SK-N-SH treated with all-trans-retinoic acid at 6 μM for 48 hours (cell line): ENCODE results near the gene AKAP1.

Experiments used
- ATAC-seq: fragments of 200-7000 bp; cut with Tn5 transposase; 3 replicates; pipeline ENCODE4 v1.9.1; 2020; ENCODE audit warnings: mild to moderate bottlenecking, moderate library complexity
- BACH2 ChIP-seq: fragments of 250-450 bp; sonication (Bioruptor Pico); IDR thresholded peaks from 2 replicates; pipeline ENCODE4 v1.9.0; 2021; ENCODE audit warnings: mild to moderate bottlenecking, borderline replicate concordance
- GLIS3 ChIP-seq: fragments of 250-450 bp; sonication (Bioruptor Pico); IDR thresholded peaks from 2 replicates; pipeline ENCODE4 v1.5.0; 2020; ENCODE audit warnings: mild to moderate bottlenecking, moderate library complexity
- ISL1 ChIP-seq: fragments of 250-450 bp; sonication (Bioruptor Pico); IDR thresholded peaks from 2 replicates; pipeline ENCODE4 v2.1.2; 2022; ENCODE audit warnings: mild to moderate bottlenecking, moderate library complexity
- OSR1 ChIP-seq: fragments of 250-450 bp; sonication (Bioruptor Pico); IDR thresholded peaks from 2 replicates; pipeline ENCODE4 v1.8.0; 2022; ENCODE audit warnings: moderate library complexity, mild to moderate bottlenecking, inconsistent platforms
- RARB ChIP-seq: fragments of 250-450 bp; sonication (Bioruptor Pico); IDR thresholded peaks from 2 replicates; pipeline ENCODE4 v1.8.0; 2021; ENCODE audit warnings: mild to moderate bottlenecking, moderate library complexity
- SNAI2 ChIP-seq: fragments of 250-450 bp; sonication (Bioruptor Pico); IDR thresholded peaks from 2 replicates; pipeline ENCODE4 v1.5.0; 2020; ENCODE audit warnings: mild to moderate bottlenecking, moderate library complexity
- TCF4 ChIP-seq: fragments of 250-450 bp; sonication (Bioruptor Pico); IDR thresholded peaks from 2 replicates; pipeline ENCODE4 v1.8.0; 2021; ENCODE audit warnings: mild to moderate bottlenecking, moderate library complexity, borderline replicate concordance
- TOX ChIP-seq: fragments of 250-450 bp; sonication (Bioruptor Pico); IDR thresholded peaks from 2 replicates; pipeline ENCODE4 v1.8.0; 2021; ENCODE audit warnings: mild to moderate bottlenecking, moderate library complexity, borderline replicate concordance
- ZC3H10 ChIP-seq: fragments of 250-450 bp; sonication (Bioruptor Pico); IDR thresholded peaks from 2 replicates; pipeline ENCODE4 v1.5.1; 2021; ENCODE audit warnings: mild to moderate bottlenecking, moderate library complexity
- ZFP30 ChIP-seq: fragments of 450-650 bp; formaldehyde crosslinking; IDR thresholded peaks from 2 replicates; pipeline ENCODE4 v1.5.0; 2022; ENCODE audit warnings: mild to moderate bottlenecking, moderate library complexity
- ZNF565 ChIP-seq: fragments of 450-650 bp; formaldehyde crosslinking; conservative IDR thresholded peaks from 2 replicates; pipeline ENCODE4 v1.5.0; 2020; ENCODE audit warnings: low read depth, mild to moderate bottlenecking, moderate library complexity
- ZNF8 ChIP-seq: fragments of 450-650 bp; formaldehyde crosslinking; IDR thresholded peaks from 2 replicates; pipeline ENCODE4 v1.5.0; 2020; ENCODE audit warnings: mild to moderate bottlenecking, moderate library complexity
- TF ChIP-seq, protein P1 (sequence below): fragments of 250-450 bp; sonication (Bioruptor Pico); IDR thresholded peaks from 2 replicates; pipeline ENCODE4 v1.5.0; 2020; ENCODE audit warnings: mild to moderate bottlenecking, moderate library complexity
- TF ChIP-seq, protein P2 (sequence below): fragments of 250-450 bp; sonication (Bioruptor Pico); IDR thresholded peaks from 2 replicates; pipeline ENCODE4 v1.5.1; 2020; ENCODE audit warnings: low read depth, mild to moderate bottlenecking, moderate library complexity
- TF ChIP-seq, protein P3 (sequence below): fragments of 250-450 bp; sonication (Bioruptor Pico); IDR thresholded peaks from 2 replicates; pipeline ENCODE4 v1.8.0; 2020; ENCODE audit warnings: mild to moderate bottlenecking, moderate library complexity, borderline replicate concordance
- TF ChIP-seq, protein P4 (sequence below): fragments of 250-450 bp; sonication (Bioruptor Pico); IDR thresholded peaks from 2 replicates; pipeline ENCODE4 v1.8.0; 2021; ENCODE audit warnings: low read depth, mild to moderate bottlenecking, moderate library complexity, borderline replicate concordance
- TF ChIP-seq, protein P5 (sequence below): fragments of 250-450 bp; sonication (Bioruptor Pico); IDR thresholded peaks from 2 replicates; pipeline ENCODE4 v1.5.1; 2021; ENCODE audit warnings: mild to moderate bottlenecking, moderate library complexity

The AKAP1 gene

DNA sequence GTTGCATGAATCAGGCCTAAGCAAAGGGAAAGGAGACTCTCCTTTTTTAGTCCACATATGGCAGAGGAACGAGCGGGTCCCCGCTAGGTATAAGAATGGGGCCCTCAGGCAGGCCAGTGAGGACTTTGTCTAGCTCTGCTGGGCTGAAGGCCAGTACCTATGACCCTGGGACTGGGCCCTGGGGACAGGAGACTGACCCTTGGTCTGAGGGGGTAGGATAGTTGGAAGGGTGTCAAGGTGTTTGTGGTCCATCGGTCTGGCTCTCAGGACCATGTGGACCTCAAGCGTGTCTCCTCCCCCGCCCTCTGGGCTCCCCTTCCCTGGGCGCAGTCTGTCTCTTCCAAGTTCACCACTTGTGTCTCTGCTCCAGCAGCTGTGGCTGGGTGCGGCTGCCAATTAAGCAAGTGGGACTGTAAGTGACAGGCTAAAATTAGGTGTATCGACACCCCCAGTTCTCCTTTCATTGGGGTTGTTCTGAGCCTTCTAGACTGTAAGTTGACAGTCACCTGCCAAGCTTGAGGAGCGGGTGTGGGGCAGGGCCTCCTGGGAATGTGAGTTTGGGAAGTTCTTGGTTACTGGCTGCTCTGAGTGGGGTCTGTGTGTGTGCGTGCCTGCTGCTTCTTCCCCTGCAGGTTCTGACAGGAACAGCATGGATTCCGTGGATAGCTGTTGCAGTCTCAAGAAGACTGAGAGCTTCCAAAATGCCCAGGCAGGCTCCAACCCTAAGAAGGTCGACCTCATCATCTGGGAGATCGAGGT is 24.5 kb downstream of the AKAP1 start:
- no peak for ATAC-seq
- TF ChIP-seq, protein P1, sequence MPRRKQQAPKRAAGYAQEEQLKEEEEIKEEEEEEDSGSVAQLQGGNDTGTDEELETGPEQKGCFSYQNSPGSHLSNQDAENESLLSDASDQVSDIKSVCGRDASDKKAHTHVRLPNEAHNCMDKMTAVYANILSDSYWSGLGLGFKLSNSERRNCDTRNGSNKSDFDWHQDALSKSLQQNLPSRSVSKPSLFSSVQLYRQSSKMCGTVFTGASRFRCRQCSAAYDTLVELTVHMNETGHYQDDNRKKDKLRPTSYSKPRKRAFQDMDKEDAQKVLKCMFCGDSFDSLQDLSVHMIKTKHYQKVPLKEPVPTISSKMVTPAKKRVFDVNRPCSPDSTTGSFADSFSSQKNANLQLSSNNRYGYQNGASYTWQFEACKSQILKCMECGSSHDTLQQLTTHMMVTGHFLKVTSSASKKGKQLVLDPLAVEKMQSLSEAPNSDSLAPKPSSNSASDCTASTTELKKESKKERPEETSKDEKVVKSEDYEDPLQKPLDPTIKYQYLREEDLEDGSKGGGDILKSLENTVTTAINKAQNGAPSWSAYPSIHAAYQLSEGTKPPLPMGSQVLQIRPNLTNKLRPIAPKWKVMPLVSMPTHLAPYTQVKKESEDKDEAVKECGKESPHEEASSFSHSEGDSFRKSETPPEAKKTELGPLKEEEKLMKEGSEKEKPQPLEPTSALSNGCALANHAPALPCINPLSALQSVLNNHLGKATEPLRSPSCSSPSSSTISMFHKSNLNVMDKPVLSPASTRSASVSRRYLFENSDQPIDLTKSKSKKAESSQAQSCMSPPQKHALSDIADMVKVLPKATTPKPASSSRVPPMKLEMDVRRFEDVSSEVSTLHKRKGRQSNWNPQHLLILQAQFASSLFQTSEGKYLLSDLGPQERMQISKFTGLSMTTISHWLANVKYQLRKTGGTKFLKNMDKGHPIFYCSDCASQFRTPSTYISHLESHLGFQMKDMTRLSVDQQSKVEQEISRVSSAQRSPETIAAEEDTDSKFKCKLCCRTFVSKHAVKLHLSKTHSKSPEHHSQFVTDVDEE (CRISPR knock-in tag): no peak
- no peak for TF ChIP-seq ISL1 (CRISPR knock-in tag)
- TF ChIP-seq OSR1: no peak
- no peak for TF ChIP-seq ZNF565 (CRISPR knock-in tag)

DNA sequence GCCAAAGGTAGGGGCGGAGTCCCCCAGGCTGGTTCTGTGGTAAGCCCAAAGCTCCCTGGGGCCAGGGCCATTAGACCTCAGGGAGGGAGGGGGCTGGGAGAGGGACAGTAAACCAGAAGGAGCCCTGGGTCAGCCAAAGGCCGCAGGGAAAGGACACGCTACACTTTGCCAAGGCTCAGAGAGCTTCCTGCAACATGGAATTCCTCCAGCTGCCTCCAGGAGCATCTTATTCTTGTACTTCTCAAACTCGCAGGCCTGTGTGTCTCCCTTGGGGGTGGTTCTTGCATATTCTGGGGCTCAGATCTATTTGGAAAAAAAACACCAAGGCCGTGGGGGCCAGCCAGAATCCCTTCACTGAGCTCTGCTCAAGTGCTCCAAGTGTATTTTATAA is 25.1 kb downstream of the AKAP1 start:
- TF ChIP-seq, protein P2, sequence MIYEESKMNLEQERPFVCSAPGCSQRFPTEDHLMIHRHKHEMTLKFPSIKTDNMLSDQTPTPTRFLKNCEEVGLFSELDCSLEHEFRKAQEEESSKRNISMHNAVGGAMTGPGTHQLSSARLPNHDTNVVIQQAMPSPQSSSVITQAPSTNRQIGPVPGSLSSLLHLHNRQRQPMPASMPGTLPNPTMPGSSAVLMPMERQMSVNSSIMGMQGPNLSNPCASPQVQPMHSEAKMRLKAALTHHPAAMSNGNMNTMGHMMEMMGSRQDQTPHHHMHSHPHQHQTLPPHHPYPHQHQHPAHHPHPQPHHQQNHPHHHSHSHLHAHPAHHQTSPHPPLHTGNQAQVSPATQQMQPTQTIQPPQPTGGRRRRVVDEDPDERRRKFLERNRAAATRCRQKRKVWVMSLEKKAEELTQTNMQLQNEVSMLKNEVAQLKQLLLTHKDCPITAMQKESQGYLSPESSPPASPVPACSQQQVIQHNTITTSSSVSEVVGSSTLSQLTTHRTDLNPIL: no peak
- TF ChIP-seq TCF4 (no peak), OSR1 (no peak)
- ATAC-seq: no peak; the same call in 2 of the 3 replicates

DNA sequence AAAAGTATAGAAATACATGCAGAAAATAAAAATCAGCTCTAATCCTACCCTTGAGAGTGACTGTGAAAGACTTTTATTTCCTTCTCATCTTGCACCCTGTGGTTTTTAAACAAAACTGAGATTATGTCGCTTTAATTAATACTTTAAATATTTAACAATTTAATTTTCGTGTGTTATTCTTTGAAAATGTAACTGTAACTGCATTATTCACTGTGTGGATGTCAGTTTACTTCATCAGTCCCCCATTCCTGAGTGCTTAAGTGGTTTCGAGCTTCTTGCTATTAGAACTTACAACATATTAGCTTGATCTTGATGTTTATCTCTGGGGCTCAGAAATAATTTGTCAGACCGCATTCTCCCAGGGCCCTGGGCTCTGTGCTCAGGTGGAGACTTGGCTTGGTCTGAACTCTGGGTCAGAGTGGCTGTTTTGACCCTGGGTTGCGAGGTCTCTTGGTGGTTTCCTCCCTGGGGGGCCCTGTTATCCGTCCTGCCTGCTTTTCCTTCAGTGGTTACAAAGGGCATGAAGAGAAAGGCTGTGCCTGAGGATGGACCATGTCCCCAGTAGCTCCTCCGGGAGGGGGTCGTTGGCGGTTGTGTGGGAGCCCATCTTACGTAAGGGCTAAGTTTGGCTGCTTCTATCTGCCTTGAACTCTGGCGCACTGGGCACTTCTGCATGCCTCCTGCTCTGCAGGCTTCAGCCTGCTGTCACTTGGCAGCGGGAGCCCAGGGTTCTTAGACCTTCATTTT is 25.7 kb downstream of the AKAP1 start:
- no peak for ATAC-seq
- TF ChIP-seq ISL1 (CRISPR knock-in tag): peak; percentile 93
- TF ChIP-seq, protein P3, sequence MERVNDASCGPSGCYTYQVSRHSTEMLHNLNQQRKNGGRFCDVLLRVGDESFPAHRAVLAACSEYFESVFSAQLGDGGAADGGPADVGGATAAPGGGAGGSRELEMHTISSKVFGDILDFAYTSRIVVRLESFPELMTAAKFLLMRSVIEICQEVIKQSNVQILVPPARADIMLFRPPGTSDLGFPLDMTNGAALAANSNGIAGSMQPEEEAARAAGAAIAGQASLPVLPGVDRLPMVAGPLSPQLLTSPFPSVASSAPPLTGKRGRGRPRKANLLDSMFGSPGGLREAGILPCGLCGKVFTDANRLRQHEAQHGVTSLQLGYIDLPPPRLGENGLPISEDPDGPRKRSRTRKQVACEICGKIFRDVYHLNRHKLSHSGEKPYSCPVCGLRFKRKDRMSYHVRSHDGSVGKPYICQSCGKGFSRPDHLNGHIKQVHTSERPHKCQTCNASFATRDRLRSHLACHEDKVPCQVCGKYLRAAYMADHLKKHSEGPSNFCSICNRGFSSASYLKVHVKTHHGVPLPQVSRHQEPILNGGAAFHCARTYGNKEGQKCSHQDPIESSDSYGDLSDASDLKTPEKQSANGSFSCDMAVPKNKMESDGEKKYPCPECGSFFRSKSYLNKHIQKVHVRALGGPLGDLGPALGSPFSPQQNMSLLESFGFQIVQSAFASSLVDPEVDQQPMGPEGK (CRISPR knock-in tag): peak; percentile 46; the same call in 1 of the 2 replicates
- TF ChIP-seq ZNF565 (CRISPR knock-in tag): no peak

DNA sequence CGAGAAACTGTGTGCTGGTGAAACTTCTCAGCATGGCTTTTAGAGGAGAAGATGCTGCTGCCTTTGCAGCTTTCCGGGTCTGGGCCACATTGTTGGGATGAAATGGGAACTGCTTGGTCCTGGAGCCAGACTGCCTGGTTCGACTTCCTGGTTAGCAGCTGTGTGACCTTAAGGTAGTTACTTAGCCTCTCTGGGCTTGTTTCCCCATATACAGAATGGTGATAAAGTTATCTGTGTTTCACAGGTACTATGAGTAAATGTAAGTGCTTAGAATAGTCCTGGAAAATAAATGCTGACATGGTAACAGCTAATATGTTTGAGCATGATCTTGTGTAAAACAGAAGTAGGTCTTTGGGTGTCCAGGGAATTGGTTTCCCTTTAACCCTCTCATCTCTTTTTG is 26.3 kb downstream of the AKAP1 start:
- ATAC-seq: no peak
- TF ChIP-seq GLIS3 (CRISPR knock-in tag) (no peak), SNAI2 (no peak), BACH2 (CRISPR knock-in tag) (no peak), ZNF8 (CRISPR knock-in tag) (no peak), ZFP30 (no peak), TOX (CRISPR knock-in tag) (no peak), TCF4 (no peak), ZNF565 (CRISPR knock-in tag) (no peak), RARB (CRISPR knock-in tag) (no peak), ZC3H10 (CRISPR knock-in tag) (no peak), OSR1 (no peak)
- TF ChIP-seq, protein P4, sequence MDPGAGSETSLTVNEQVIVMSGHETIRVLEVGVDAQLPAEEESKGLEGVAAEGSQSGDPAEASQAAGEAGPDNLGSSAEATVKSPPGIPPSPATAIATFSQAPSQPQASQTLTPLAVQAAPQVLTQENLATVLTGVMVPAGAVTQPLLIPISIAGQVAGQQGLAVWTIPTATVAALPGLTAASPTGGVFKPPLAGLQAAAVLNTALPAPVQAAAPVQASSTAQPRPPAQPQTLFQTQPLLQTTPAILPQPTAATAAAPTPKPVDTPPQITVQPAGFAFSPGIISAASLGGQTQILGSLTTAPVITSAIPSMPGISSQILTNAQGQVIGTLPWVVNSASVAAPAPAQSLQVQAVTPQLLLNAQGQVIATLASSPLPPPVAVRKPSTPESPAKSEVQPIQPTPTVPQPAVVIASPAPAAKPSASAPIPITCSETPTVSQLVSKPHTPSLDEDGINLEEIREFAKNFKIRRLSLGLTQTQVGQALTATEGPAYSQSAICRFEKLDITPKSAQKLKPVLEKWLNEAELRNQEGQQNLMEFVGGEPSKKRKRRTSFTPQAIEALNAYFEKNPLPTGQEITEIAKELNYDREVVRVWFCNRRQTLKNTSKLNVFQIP (CRISPR knock-in tag): no peak
- TF ChIP-seq, protein P2: no peak
- TF ChIP-seq, protein P1 (CRISPR knock-in tag): no peak
- TF ChIP-seq, protein P3 (CRISPR knock-in tag): no peak
- TF ChIP-seq, protein P5, sequence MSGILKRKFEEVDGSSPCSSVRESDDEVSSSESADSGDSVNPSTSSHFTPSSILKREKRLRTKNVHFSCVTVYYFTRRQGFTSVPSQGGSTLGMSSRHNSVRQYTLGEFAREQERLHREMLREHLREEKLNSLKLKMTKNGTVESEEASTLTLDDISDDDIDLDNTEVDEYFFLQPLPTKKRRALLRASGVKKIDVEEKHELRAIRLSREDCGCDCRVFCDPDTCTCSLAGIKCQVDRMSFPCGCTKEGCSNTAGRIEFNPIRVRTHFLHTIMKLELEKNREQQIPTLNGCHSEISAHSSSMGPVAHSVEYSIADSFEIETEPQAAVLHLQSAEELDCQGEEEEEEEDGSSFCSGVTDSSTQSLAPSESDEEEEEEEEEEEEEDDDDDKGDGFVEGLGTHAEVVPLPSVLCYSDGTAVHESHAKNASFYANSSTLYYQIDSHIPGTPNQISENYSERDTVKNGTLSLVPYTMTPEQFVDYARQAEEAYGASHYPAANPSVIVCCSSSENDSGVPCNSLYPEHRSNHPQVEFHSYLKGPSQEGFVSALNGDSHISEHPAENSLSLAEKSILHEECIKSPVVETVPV: no peak
